H9 (cell line): ENCODE results near the gene GNB1L. TPM values are rescaled to one million over a fixed set of nuclear protein-coding genes. Genes with fewer than 3 reads are reported as not detected.
A peak's percentile ranks its signal among the peaks of the same experiment; 100 is the strongest.

Experiments
- DNase-seq: peaks from one replicate; pipeline ENCODE4 v3.0.0-alpha.2; 2017
- H2AFZ ChIP-seq: one replicate; pipeline ENCODE4 v1.6.1; 2013; ENCODE audit warnings: mild to moderate bottlenecking, low read length, control low read depth, moderate library complexity
- H2AK5ac ChIP-seq: 2 replicates; pipeline ENCODE4 v1.6.1; 2013; ENCODE audit warnings: low read length, control low read depth, mixed read lengths; ENCODE audit not compliant: insufficient read length
- H2BK120ac ChIP-seq: one replicate; pipeline ENCODE4 v1.6.1; 2013; ENCODE audit warnings: low read depth, mild to moderate bottlenecking, low read length, control low read depth, inconsistent platforms; ENCODE audit not compliant: poor library complexity, severe bottlenecking
- H2BK12ac ChIP-seq: 2 replicates; pipeline ENCODE4 v1.6.1; 2013; ENCODE audit warnings: low read length, control low read depth, mixed read lengths, low read depth; ENCODE audit not compliant: insufficient read length
- H2BK15ac ChIP-seq: 2 replicates; pipeline ENCODE4 v1.6.1; 2013; ENCODE audit warnings: low read depth, low read length, control low read depth
- H2BK20ac ChIP-seq: one replicate; pipeline ENCODE4 v1.6.1; 2013; ENCODE audit warnings: low read depth, mild to moderate bottlenecking, low read length, control low read depth, inconsistent platforms; ENCODE audit not compliant: poor library complexity, severe bottlenecking
- H2BK5ac ChIP-seq: 2 replicates; pipeline ENCODE4 v1.6.1; 2013; ENCODE audit warnings: low read length, control low read depth, mixed read lengths; ENCODE audit not compliant: insufficient read length
- H3K14ac ChIP-seq: 2 replicates; pipeline ENCODE4 v1.6.1; 2013; ENCODE audit warnings: low read length, control low read depth; ENCODE audit not compliant: insufficient read depth
- H3K18ac ChIP-seq: 2 replicates; pipeline ENCODE4 v1.6.1; 2013; ENCODE audit warnings: low read depth, mild to moderate bottlenecking, mixed read lengths, low read length, control low read depth; ENCODE audit not compliant: insufficient read length
- H3K23ac ChIP-seq: 2 replicates; pipeline ENCODE4 v1.6.1; 2013; ENCODE audit warnings: low read length, control low read depth, mixed read lengths, low read depth; ENCODE audit not compliant: insufficient read length
- H3K23me2 ChIP-seq: 2 replicates; pipeline ENCODE4 v1.6.1; 2013; ENCODE audit warnings: low read depth, mild to moderate bottlenecking, mixed read lengths, low read length, control low read depth; ENCODE audit not compliant: insufficient read length, poor library complexity, severe bottlenecking
- H3K27ac ChIP-seq: 2 replicates; pipeline ENCODE4 v1.5.1; 2013; ENCODE audit warnings: low read length, control low read depth, mixed read lengths, low read depth; ENCODE audit not compliant: insufficient read length
- H3K27me3 ChIP-seq: 2 replicates; pipeline ENCODE4 v1.6.1; 2013; ENCODE audit warnings: low read length, control low read depth, inconsistent platforms; ENCODE audit not compliant: insufficient read depth
- H3K4ac ChIP-seq: 2 replicates; pipeline ENCODE4 v1.6.1; 2013; ENCODE audit warnings: low read depth, mild to moderate bottlenecking, control low read depth, inconsistent platforms, low read length, moderate library complexity
- H3K4me1 ChIP-seq: 2 replicates; pipeline ENCODE4 v1.6.1; 2013; ENCODE audit warnings: low read length, control low read depth, inconsistent platforms; ENCODE audit not compliant: insufficient read depth
- H3K4me2 ChIP-seq: 2 replicates; pipeline ENCODE4 v1.6.1; 2013; ENCODE audit warnings: low read length, control low read depth, mixed read lengths; ENCODE audit not compliant: insufficient read length, insufficient read depth
- H3K56ac ChIP-seq: 2 replicates; pipeline ENCODE4 v1.6.1; 2013; ENCODE audit warnings: low read depth, mild to moderate bottlenecking, mixed read lengths, low read length, control low read depth; ENCODE audit not compliant: insufficient read length
- H3K79me1 ChIP-seq: 2 replicates; pipeline ENCODE4 v1.6.1; 2013; ENCODE audit warnings: low read depth, mild to moderate bottlenecking, moderate library complexity, low read length, control low read depth, inconsistent platforms; ENCODE audit not compliant: insufficient read depth, poor library complexity, severe bottlenecking
- H3K79me2 ChIP-seq: 2 replicates; pipeline ENCODE4 v1.6.1; 2013; ENCODE audit warnings: low read length, control low read depth, inconsistent platforms; ENCODE audit not compliant: insufficient read depth
- H3K9ac ChIP-seq: 2 replicates; pipeline ENCODE4 v1.6.1; 2013; ENCODE audit warnings: low read length, control low read depth, mixed read lengths; ENCODE audit not compliant: insufficient read length; ENCODE audit errors: extremely low read depth
- H3K9me3 ChIP-seq: one replicate; pipeline ENCODE4 v1.6.1; 2013; ENCODE audit warnings: low read depth, low read length, inconsistent platforms; ENCODE audit not compliant: control insufficient read depth
- H3T11ph ChIP-seq: one replicate; pipeline ENCODE4 v1.6.1; 2013; ENCODE audit warnings: mild to moderate bottlenecking, low read length, control low read depth, inconsistent platforms
- H4K20me1 ChIP-seq: one replicate; pipeline ENCODE4 v1.6.1; 2013; ENCODE audit not compliant: control insufficient read depth, insufficient read length, insufficient read depth
- H4K5ac ChIP-seq: 2 replicates; pipeline ENCODE4 v1.6.1; 2013; ENCODE audit warnings: low read depth, mild to moderate bottlenecking, mixed read lengths, low read length, control low read depth; ENCODE audit not compliant: insufficient read length
- H4K8ac ChIP-seq: replicated peaks from 2 replicates; pipeline ENCODE4 v1.6.1; 2013; ENCODE audit warnings: low read length, control low read depth, mixed read lengths, low read depth; ENCODE audit not compliant: insufficient read length
- H4K91ac ChIP-seq: 2 replicates; pipeline ENCODE4 v1.6.1; 2013; ENCODE audit warnings: low read depth, mild to moderate bottlenecking, moderate library complexity, mixed read lengths, low read length, control low read depth; ENCODE audit not compliant: insufficient read length
- H3K27ac Mint-ChIP-seq, 3 experiments: 2 replicates in 2 of 3; 3 replicates in 1 of 3; pipeline ENCODE4 v1.8.0; 2020 to 2021; ENCODE audit warnings: mixed read lengths in 3 of 3, mild to moderate bottlenecking in 1 of 3, moderate library complexity in 1 of 3
- H3K27me3 Mint-ChIP-seq: 2 replicates; pipeline ENCODE4 v1.8.0; 2021; ENCODE audit warnings: low read depth, mild to moderate bottlenecking, moderate library complexity, mixed read lengths
- H3K36me3 Mint-ChIP-seq, 3 experiments: 2 replicates in 2 of 3; 3 replicates in 1 of 3; pipeline ENCODE4 v1.8.0; 2020 to 2021; ENCODE audit warnings: low read depth in 3 of 3, mixed read lengths in 3 of 3; ENCODE audit not compliant: insufficient read depth in 1 of 3
- H3K4me1 Mint-ChIP-seq, 2 experiments: 2 replicates each; pipeline ENCODE4 v1.8.0; 2020; ENCODE audit warnings: mixed read lengths in 2 of 2
- H3K4me3 Mint-ChIP-seq, 2 experiments: 2 replicates in 1 of 2; 3 replicates in 1 of 2; pipeline ENCODE4 v1.8.0; 2020 to 2021; ENCODE audit warnings: mild to moderate bottlenecking in 2 of 2, mixed read lengths in 2 of 2, moderate library complexity in 1 of 2
- H3K9me3 Mint-ChIP-seq, 2 experiments: 2 replicates in 1 of 2; 3 replicates in 1 of 2; pipeline ENCODE4 v1.8.0; 2020; ENCODE audit warnings: mild to moderate bottlenecking in 2 of 2, mixed read lengths in 2 of 2, moderate library complexity in 1 of 2
- CTCF ChIP-seq: fragments of 200-600 bp; sonication (generic); conservative IDR thresholded peaks from 3 replicates; pipeline ENCODE4 v1.8.0; 2021; ENCODE audit warnings: antibody characterized with exemption, mild to moderate bottlenecking
- WGBS: extraction: QIAGEN DNeasy Blood & Tissue Kit; methylation state at CpG from one replicate; pipeline ENCODE4 v1.1.7; 2013; ENCODE audit warnings: missing lambda C conversion rate, low lambda C conversion rate, mixed read lengths; ENCODE audit not compliant: insufficient read length; ENCODE audit errors: extremely low coverage; 5-methylcytosine and 5-hydroxymethylcytosine counted together
- total RNA-seq: library from RNA; stranded (reverse); gene quantifications from 2 replicates; pipeline ENCODE4 v1.2.1, GENCODE V29; 2021

GNB1L gene
- total RNA-seq, 1 experiment from 2014 or later, result 22.4 TPM

GRCh38 chr22:19885841-19886592, 31.3 kb upstream of the GNB1L start:
- no peak overlapping the region for H2BK20ac ChIP-seq
- TF ChIP-seq CTCF, result no peak
- no peak overlapping the region for H2AK5ac ChIP-seq
- no peak overlapping the region for H3K23ac ChIP-seq
- no peak overlapping the region for H3K18ac ChIP-seq
- H3K4me1 ChIP-seq, result peaks cover 2% of the 10 kb centered on the region; the same call in 1 of the 2 replicates
- no peaks in the 10 kb centered on the region for H3K23me2 ChIP-seq
- DNase-seq, result no peak
- no peak overlapping the region for H3K14ac ChIP-seq
- H2BK5ac ChIP-seq, result no peak overlapping the region
- no peaks in the 10 kb centered on the region for H3K36me3 Mint-ChIP-seq
- no peak overlapping the region for H3K9ac ChIP-seq
- no peak overlapping the region; a peak in 1 of 5 replicates for H3K4me3 Mint-ChIP-seq
- no peak overlapping the region for H4K91ac ChIP-seq
- H3K4me2 ChIP-seq, result no peak overlapping the region
- no peaks in the 10 kb centered on the region; the same call in 1 of the 2 replicates for H3K27me3 ChIP-seq
- H3K4me1 Mint-ChIP-seq, result peaks cover 19 to 22% of the 10 kb centered on the region in 2 experiments
- WGBS, result no CpG with 5 or more reads among the region's 15 CpGs
- no peak overlapping the region for H3T11ph ChIP-seq
- H3K27me3 Mint-ChIP-seq, result no peaks in the 10 kb centered on the region; the same call in 1 of the 2 replicates
- no peaks in the 10 kb centered on the region for H4K20me1 ChIP-seq
- H4K5ac ChIP-seq, result no peak overlapping the region
- H3K4ac ChIP-seq, result no peak overlapping the region
- no peak overlapping the region for H3K56ac ChIP-seq
- H2BK12ac ChIP-seq, result no peak overlapping the region
- H3K79me2 ChIP-seq, result no peaks in the 10 kb centered on the region
- no peak overlapping the region for H2BK120ac ChIP-seq
- no peak overlapping the region for H4K8ac ChIP-seq
- H2AFZ ChIP-seq, result no peak overlapping the region
- peak overlapping the region; percentile 10 to 93 (median 22); a peak in 4 of 7 replicates for H3K27ac Mint-ChIP-seq
- H3K27ac ChIP-seq, result no peak overlapping the region
- no peak overlapping the region; the same call in 1 of the 2 replicates for H2BK15ac ChIP-seq
- no peaks in the 10 kb centered on the region for H3K9me3 Mint-ChIP-seq
- H3K9me3 ChIP-seq, result no peaks in the 10 kb centered on the region
- no peaks in the 10 kb centered on the region for H3K79me1 ChIP-seq
